GM19099 (cell line): ENCODE measurements around the gene PGAP3.

ENCODE experiments used
- POLR2A ChIP-seq: IDR thresholded peaks from 3 replicates; pipeline ENCODE4 v1.6.1; 2011; ENCODE audit warnings: low read depth; ENCODE audit not compliant: insufficient read length; ENCODE audit errors: extremely low read depth

The PGAP3 gene

DNA sequence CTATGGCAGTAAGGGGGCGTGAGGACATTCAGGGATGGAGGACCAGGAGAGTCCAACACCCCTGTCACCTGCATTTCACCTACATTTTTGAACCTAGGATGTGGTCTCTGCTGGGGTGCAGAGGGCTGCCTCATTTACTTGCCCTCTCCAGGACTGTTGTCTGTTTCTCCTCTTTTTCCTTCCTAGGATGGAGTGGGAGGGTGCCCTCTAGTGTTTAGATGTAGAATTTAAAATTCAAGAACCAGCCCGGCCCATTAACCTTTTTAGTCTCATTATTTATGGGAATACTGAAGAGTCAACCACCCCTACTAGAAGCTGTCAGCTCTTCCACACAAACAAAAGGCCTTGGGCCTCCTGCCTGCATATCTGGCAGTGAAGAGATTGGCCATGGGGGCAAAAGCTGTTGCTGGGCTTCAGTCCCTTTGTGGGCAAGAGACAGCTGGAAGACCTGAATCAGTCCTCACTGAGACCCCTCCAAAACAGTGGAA is 53.4 kb downstream of the PGAP3 start:
- no peak for TF ChIP-seq POLR2A

DNA sequence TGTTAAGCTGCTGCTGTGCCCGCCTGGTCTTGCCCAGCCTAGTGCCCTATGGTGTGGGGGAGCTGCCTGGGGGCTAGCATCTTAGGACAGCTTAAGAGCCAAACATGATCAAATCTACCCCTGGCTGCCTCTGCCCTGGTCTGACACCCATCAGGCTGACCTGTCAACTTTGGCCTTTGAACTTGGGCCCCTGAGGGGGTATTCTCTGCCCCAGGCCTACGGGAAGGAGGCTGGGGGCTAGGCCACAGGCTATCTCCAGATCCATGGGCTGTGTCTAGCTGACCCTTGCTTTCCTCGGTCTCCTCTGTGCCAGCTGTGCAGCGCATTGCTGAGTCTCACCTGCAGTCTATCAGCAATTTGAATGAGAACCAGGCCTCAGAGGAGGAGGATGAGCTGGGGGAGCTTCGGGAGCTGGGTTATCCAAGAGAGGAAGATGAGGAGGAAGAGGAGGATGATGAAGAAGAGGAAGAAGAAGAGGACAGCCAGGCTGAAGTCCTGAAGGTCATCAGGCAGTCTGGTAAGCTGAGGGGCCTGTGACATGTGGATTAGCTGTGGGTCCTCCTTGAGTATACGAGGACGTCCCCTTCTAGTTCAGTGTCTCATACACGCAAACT is 54.2 kb downstream of the PGAP3 start:
- no peak for TF ChIP-seq POLR2A

GRCh38 chr17:39632153-39632941 is 55.5 kb downstream of the PGAP3 start:
- TF ChIP-seq POLR2A, result no peak

DNA sequence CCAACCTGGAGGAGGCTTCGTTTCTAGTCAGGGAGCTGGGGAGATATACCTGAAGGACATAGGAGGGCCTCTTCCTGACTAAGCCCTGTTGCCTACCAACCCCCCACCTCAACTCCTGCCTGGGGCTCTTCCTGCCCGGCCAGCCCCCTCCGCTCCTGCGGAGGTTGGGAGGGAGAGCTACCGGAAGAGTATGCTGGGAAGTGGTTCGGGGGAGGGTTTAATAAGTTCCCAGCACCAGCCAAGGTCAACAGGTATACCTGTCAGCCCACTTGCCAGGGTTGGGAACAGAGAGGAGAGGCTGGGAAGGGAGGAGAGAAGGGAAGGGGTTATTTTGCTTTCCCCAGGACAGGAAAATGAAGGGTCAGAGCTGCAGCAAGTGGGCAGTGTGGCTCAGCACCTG is 56.5 kb downstream of the PGAP3 start:
- no peak for TF ChIP-seq POLR2A

GRCh38 chr17:39629898-39630297 is 58.0 kb downstream of the PGAP3 start:
- no peak for TF ChIP-seq POLR2A

GRCh38 chr17:39629494-39629880 is 58.4 kb downstream of the PGAP3 start:
- no peak for TF ChIP-seq POLR2A

- TF ChIP-seq POLR2A, result no peak
Observed at GRCh38 chr17:39628655-39629493, 59.0 kb downstream of the PGAP3 start.

DNA sequence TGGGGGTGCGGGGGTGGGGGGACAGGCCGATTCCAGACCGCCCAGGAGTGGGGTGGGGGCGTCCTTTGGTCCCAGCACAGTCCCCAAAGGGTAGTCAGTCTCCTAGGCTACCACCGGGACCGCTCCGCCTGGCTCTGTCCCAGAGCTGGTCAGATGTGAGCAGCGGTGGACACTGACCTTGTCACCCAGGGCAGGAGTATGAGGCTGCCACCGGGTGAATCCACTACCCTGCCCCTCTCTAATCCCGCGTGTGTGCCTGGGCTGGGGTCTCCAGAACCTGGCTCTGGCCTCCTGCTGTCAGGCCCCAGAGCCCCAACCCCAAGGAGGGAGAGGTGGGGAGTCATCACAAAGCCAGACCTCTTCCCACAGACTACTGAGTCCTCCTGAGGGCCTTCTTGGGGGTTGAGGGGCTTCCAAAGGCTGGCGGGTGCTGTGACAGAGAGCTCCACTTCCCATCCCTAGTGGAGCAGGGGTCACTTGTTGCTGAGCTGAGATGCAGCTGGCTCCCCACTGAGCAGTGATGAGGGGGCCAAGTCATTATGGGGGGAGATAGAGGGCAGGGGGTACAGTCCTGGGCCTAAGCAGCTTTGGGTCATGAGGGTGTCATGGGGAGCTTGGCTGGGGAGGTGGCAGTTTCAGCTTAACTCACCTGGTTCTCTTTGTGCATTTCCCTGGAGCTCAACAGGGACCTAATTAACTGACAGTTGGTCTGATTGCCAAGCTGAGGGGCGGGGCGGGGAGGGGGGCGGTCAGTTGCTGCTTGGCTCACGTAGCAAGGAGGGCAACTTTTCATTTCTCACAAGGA is 59.9 kb downstream of the PGAP3 start:
- TF ChIP-seq POLR2A, result no peak

GRCh38 chr17:39627047-39627711 is 60.7 kb downstream of the PGAP3 start:
- TF ChIP-seq POLR2A, result no peak

DNA sequence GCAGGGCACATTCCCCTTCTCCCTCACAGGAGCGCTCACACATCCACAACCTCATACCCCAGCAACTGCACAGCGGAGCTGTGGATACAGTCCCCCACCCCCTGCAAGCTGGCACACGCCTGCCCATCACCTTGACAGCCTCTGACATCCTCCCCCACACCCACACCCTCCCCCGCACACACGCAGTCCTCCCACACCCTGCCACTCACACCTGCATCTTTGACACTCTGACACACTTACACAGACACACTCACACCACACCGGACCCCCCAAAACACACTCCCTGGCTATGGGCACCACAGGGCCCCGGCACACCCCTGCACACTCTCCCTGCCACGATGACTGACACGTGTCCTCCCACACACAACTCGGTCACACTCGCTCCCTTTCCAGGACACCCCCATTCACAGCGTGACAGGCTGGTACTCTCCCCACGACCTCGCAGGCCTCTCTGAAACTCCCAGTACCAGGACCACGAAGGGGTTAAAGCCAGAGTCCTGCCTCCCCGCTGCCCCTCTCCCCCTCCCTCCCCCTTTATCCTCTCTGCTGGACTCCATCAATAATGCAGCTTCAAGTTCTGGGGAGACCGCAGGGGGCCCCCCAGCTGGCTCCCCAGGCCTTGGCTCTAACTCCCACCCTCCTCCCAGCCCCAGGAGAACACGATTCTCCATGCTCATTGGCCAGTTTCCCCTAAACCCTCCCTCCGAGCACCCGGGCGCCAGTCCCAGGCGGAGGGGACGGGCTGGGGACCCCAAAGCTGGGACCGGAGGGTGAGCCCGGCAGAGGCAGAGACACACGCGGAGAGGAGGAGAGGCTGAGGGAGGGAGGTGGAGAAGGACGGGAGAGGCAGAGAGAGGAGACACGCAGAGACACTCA is 61.4 kb downstream of the PGAP3 start, which contains the start of gene PPP1R1B:
TSS of gene PPP1R1B (plus strand) at position 782 of the 876 bp plus-strand sequence. CDS start 441 bp downstream, outside the sequence.
- TF ChIP-seq POLR2A, result no peak

GRCh38 chr17:39625198-39625785 is 62.6 kb downstream of the PGAP3 start:
- TF ChIP-seq POLR2A, result no peak

- no peak for TF ChIP-seq POLR2A
Observed at GRCh38 chr17:39624313-39624712, 63.5 kb downstream of the PGAP3 start.

- no peak for TF ChIP-seq POLR2A
Observed at GRCh38 chr17:39623356-39623950, 64.4 kb downstream of the PGAP3 start.
